GM21381 (cell line): ENCODE results near the gene EHHADH.
A peak's percentile ranks its signal among the peaks of the same experiment; 100 is the strongest.

Source experiments
- ATAC-seq: cut with Tn5 transposase; IDR thresholded peaks from one replicate; pipeline ENCODE4 v1.9.1; 2021; ENCODE audit warnings: mild to moderate bottlenecking, moderate library complexity; ENCODE audit not compliant: unreplicated experiment

EHHADH gene

DNA sequence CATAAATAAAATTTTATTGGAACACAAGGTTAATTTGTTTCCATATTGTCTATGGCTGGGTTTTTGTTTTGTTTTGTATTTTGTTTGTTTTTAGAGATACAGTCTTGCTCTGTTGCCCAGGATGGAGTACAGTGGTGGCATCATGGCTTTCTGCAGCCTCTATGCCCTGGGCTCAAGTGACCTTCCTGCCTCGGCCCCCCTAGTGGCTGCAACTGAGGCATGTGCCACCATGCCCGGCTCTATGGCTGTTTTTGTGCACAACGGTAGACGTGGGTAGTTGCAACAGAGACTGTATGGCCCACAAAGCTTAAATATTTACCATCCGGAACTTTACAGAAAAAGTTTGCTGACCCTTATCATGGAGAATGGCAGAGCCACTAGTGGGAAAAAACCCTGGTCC lies 54.2 kb downstream of the EHHADH start:
- no peak for ATAC-seq

- no peak for ATAC-seq
These were observed 54.6 kb downstream of the EHHADH start for GRCh38 chr3:185199206-185199605.

GRCh38 chr3:185197068-185197467 lies 56.8 kb downstream of the EHHADH start:
- ATAC-seq = no peak

- no peak for ATAC-seq
These were observed 58.2 kb downstream of the EHHADH start for GRCh38 chr3:185195652-185196051.

DNA sequence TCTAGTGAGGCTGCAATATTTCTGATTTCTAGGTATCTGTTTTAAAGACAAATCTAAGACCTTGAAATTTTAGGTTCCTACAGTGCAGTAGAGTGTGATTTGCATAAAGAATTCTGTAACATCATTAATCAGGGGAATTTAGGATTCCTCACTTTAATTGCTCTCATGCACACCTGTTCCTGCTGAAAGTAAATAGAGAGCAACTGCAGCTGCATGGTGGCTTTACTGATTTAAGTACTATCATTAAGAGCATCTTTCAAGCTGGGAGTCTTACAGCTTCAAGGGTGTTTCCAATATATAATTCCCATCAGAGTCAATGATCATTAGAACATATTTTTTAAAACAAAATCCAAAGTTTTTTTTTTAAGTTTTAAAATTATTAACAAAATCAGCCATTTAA lies 65.0 kb downstream of the EHHADH start:
- ATAC-seq = no peak

GRCh38 chr3:185187391-185187790 lies 66.5 kb downstream of the EHHADH start:
- ATAC-seq = no peak

DNA sequence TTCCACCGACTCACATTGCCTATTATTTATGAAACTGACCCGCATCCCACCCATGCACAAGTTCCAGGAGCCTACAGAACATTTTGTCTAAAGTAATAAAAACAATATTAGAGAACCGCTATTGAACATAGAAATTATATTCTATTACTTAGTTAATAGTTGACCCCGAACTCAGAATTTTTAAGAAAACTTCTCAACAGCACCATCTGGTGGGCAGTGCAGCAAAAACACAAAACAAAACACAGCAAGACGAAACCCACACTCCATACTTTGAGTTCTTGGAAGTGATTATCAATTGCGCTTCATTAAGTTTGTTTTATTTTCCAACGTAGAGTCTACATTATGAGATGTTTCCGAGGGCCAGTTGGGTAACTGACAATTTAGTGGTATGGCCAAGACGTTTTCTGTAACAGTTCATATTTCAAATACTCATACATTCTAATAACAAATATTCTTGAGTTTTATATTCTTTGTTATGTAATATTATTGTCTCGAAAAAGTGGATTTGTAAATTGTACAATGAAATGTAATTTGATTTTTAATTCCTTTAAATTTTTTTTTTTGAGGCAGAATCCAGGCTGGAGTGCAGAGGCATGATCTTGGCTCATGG lies 77.0 kb downstream of the EHHADH start:
- no peak for ATAC-seq

DNA sequence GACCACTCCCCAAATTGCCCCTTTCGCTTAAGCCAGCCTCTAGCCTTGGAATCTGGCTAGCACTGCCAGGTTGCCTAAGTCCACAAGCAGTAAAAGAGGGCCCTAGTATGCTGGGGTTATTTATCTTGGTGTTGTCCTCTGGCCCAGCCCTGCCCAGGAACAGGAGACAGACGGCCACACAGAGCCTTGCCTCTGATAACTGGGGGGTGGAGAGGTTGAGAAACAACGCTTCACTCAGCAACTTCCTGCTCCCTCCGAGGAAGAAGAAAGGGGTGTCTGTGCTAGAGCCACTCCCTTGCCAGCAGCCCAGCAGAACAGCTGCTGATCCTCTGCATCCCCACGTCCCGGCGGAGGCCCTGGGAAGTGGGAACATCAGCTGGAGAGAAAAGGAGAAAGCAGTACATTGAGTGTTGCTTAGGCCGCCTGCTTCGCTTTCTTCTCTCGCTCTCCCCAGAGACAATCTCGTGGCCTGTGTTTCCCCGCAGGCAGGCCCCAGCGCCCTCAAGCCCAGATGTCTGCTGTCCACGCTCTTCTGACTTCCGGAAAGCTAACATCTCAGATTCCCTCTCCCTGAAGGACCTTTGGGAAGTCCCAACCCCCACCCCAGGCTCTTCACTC lies 78.4 kb downstream of the EHHADH start:
- peak; percentile 56 for ATAC-seq

- ATAC-seq = no peak
These were observed 81.5 kb downstream of the EHHADH start for GRCh38 chr3:185172086-185173049.

DNA sequence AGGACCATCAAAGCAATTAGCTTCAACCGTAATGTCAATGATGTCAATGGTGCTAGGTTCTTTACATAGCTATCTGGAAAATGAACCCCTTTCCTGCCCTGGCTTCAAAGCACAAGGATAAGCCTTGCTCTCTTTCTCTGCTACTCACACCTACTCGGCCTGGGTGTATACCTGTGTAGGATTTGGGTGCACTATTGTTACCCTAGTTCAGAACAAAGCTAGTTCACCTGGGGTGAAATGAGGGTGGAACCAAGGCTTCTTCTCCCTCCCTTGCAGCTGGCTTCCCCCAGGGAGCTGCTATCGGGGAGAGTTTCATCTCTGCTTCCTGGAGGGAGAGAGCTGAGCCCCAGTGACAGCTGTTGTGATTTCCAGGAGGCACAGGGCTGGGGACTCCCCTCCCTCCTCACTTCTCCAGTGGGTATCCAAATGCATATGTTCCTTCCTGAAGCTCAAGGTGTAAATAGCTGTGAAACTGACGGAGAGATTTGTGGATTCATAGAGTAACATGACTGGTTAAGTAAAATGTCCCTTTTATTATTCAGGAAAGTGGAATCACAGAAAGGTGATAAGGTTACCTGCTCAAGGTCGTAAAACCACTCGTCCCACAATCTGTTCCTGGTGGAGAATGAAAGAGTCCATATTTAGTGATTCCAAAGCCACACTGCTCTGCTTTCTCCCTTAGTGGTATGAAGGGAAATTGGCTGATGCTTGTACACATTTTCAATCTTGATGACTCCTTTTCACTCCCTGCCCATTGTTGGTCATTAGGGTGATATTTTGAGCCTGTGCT lies 89.2 kb downstream of the EHHADH start:
- ATAC-seq = no peak

GRCh38 chr3:185162634-185163033 lies 91.2 kb downstream of the EHHADH start:
- no peak for ATAC-seq

GRCh38 chr3:185161761-185162160 lies 92.1 kb downstream of the EHHADH start:
- ATAC-seq = no peak

DNA sequence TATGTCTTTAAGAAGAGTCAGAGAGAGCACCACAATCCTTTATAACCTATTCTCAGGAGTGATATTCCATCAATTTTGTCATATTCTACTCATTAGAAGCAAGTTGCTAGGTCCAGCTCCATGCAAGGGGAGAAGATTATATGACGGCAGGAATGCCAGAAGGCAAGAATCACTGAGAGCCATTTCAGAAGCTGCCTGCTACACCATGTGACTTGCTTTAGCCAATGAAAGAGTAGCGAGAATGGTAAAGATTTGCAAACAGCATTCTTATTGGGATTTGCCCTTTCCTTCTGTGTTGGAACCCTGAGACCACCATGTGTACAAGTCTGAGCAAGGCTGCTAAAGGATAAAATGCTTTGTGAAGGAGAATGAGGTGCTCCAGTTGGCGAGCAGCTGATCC lies 96.5 kb downstream of the EHHADH start:
- ATAC-seq = no peak

- no peak for ATAC-seq
These were observed 98.2 kb downstream of the EHHADH start for GRCh38 chr3:185155678-185156077.

GRCh38 chr3:185153861-185154629 lies 99.8 kb downstream of the EHHADH start:
- no peak for ATAC-seq

DNA sequence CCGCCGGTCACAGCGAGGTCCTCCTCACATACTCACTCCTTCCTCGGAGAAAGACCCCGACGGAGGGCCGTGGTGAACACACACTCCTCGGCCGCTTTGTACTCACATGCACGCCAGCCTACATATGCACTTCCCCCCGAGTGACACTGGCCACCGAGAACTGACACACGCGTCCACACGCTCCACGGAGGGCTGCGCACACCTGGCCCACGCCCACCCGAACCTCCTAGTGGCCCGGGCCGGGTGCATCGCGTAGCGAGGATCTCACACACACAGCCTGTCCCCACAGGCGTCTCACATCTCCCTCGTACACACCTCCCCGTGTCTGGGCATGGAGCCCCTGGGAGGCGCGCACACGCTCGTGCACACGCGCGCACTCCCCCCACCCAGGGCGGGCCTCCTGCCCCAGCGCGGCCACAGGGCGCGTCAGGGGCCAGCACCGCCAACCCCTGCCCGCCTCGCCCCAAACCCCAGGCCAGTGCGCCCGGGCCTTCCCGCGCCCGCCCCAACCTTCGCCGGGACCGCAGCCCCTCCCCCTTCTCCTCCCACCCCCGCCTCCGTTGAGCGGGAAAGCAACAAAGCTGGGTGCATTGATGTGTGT lies 100.6 kb downstream of the EHHADH start:
- ATAC-seq = no peak

DNA sequence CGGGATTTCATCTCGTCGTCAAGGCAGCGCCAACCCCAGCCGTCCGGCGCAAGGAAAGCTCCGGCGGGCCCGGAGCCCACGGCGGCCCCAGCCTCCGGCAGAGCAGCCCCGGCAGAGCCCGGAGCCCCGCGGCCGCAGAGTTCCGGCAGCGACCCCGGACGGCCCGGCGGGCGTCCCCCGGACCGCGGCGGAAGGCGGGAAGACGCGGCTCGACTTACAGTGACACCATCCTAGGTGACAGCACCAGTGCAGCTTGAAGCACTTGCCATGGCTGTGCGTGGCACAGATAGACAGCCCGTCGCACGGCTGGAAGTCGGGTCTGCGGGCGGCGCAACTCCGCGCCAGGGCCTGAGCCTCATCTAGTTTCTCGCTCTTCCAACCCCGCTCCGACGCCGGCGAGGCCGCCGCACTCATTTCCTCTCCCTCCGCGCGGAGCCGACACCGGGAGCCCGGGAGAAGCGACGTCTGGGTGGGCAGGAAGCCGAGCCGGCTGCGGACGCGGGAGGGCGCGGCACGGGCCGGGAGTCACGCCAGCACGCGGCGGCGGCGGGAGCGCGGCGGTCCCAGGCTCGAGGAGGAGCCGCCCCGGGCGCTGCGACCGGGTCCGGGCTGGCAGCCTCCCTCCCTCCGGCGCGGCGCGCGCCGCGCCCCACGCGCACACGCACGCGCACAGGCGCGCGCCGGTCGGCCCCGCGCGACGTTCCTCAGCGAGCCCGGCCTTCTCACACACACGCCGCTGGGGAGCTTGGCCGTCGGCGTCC lies 101.3 kb downstream of the EHHADH start, which contains the start of gene C3orf70:
TSS of gene C3orf70 (minus strand) at position 651 of the 761 bp plus-strand sequence. CDS start at position 414, 237 bp downstream.
- ATAC-seq = no peak

GRCh38 chr3:185151964-185152409 lies 101.9 kb downstream of the EHHADH start:
- ATAC-seq = no peak
